ENCODE measurements around the gene ADIPOR2.

DNA sequence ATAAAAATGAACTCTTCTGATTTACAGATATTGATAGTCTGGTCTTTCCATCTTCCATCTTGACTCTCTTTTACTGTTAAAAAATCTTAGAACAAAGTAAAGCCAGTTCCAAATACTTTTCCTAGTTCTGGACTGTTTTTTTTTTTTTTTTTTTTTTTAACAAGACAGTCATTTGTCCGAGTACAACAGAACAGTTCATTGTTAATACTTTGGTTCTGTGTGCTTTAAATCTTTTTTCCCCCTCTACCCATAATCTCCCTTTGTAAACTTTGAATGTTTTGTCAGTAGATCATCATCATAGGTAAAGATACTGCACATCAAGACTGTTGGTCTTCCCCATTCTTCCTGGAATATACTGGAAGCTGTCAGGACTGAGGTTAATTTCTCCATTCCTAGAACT is 38.0 kb downstream of the ADIPOR2 start:
- TF ChIP-seq, protein P1, sequence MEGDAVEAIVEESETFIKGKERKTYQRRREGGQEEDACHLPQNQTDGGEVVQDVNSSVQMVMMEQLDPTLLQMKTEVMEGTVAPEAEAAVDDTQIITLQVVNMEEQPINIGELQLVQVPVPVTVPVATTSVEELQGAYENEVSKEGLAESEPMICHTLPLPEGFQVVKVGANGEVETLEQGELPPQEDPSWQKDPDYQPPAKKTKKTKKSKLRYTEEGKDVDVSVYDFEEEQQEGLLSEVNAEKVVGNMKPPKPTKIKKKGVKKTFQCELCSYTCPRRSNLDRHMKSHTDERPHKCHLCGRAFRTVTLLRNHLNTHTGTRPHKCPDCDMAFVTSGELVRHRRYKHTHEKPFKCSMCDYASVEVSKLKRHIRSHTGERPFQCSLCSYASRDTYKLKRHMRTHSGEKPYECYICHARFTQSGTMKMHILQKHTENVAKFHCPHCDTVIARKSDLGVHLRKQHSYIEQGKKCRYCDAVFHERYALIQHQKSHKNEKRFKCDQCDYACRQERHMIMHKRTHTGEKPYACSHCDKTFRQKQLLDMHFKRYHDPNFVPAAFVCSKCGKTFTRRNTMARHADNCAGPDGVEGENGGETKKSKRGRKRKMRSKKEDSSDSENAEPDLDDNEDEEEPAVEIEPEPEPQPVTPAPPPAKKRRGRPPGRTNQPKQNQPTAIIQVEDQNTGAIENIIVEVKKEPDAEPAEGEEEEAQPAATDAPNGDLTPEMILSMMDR (IDR thresholded peaks at IDR 0.05): no peak
- TF ChIP-seq EZH2 (IDR thresholded peaks at IDR 0.05; ENCODE audit: borderline replicate concordance, insufficient read depth, low read depth, low read length, poor library complexity, severe bottlenecking): no peak

All from B cell (primary cell).